CD4-positive, alpha-beta T cell treated with Interleukin-12 subunit alpha and Interleukin-12 subunit beta, for 1 hour (primary cell): Measurements from ENCODE around the gene TSC1.

ENCODE experiments used
- DNase-seq: peaks from one replicate; pipeline ENCODE4 v3.0.0-alpha.2; 2020

TSC1 gene

DNA sequence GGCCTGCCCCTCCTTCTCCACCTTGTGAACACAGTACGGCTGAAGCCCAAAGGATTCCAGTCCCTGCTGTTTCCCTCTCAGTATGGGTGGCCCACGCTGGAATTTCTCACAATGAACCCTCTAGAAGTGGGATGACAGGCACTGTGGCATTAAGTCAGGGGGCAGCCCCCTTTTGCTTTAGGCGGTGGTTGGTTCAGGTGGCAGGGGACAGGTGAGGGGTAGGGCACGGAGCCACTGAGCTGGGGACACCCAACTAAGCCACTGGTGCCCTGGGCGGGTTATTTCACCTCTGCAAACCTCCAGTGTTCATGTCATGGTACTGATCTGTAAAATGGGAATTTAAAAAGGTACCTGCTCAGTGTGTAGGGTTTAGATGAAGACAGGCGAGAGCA, 58.1 kb downstream of the TSC1 start:
- DNase-seq: no peak

GRCh38 chr9:132885720-132886333, 58.6 kb downstream of the TSC1 start:
- DNase-seq: no peak

DNA sequence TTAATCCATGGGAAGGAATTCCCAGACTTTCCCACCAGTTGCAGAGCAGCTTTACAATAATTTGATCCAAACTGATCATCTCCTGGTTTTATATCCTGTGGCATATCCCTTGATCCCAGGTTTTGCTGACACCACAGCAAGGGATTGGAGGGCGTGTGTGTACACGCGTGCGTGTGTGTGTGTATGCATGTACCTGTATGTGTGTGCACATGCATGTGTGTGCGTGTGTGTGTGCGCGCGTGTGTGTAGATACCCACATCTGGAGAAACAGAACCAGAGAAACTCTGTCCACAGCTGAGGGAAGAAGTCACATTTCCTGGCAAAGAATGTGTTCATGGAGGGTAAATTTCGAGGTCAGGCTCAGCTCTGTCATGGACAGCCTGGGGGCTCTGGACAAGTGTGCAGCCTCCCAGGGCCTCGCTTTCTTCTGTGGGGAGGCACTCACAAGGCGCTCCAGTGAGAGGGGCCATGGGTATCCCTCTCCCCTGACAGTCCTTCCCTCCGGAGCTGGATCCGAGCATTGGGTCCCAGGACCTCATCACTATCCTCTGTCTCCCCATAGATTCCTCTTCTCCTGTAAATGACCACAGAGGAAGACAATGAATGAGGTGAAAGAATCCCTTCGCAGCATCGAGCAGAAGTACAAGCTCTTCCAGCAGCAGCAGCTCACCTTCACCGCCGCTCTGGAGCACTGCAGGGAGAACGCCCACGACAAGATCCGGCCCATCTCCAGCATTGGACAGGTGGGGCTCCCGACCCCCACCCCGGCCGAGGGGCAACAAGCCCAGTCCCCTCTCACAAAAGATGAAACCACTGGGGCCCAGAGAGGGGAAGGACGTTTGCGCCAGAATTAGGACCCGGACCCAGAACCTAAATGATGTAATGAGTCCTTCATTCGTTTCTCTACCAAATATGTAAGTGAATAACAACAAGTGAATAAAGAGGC, 60.8 kb downstream of the TSC1 start:
- DNase-seq: no peak

GRCh38 chr9:132882616-132883015, 61.8 kb downstream of the TSC1 start:
- DNase-seq: no peak

GRCh38 chr9:132881826-132882225, 62.6 kb downstream of the TSC1 start:
- no peak for DNase-seq

DNA sequence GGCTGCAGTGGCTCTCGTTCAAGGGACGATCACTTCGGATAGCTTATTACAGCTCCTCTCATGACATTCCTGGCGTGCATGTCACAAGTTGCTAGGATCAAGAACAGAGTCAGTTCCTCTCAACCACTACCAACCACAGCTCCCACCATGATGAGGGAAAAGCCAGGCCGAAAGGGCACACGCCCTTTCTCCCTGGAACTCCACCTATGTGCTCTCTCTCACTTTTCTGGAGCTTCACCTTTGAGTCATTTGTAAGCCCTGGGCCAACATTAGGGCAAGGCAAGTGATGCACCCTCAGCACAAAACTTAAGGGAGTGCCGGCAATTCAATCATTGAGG, 64.1 kb downstream of the TSC1 start:
- DNase-seq: no peak

- DNase-seq: no peak
These were observed 64.7 kb downstream of the TSC1 start for GRCh38 chr9:132879457-132880323.

- peak; percentile 35 for DNase-seq
These were observed 65.5 kb downstream of the TSC1 start, which contains the start of gene SPACA9 for GRCh38 chr9:132878695-132879456. Gene SPACA9 (plus strand): TSS chr9:132878898. CDS start chr9:132883948, 5,050 bp downstream.

- peak; percentile 82 for DNase-seq
These were observed 66.4 kb downstream of the TSC1 start, which contains the start of gene AK8 for GRCh38 chr9:132877824-132878694. Gene AK8 (minus strand): TSS chr9:132878284. CDS start chr9:132878255, 29 bp downstream.

- no peak for DNase-seq
These were observed 67.0 kb downstream of the TSC1 start for GRCh38 chr9:132877458-132877823.

GRCh38 chr9:132876849-132877248, 67.6 kb downstream of the TSC1 start:
- DNase-seq: no peak

DNA sequence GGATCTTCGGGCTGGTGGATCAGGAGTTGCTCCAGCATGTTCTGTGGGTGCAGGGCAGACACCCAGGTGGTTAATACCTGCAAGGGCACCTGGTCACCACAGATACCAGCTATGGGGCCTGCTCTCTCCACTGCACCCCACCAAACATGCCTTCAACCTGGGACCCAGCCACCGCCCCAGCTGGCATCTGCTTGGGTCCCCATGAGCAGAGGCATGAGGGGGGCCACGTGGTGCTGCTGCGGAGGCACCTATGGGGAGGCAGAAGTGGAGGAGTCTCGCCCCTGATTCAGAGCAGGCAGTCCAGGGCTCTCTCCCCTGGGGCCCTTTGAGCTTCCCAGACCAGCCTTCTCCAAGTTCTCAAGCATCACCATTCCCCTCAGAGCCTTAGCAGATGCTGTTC, 69.3 kb downstream of the TSC1 start:
- no peak for DNase-seq

- DNase-seq: no peak
These were observed 71.0 kb downstream of the TSC1 start for GRCh38 chr9:132873403-132873802.

- DNase-seq: no peak
These were observed 75.2 kb downstream of the TSC1 start for GRCh38 chr9:132869266-132869665.

- DNase-seq: no peak
These were observed 77.5 kb downstream of the TSC1 start for GRCh38 chr9:132866898-132867297.

GRCh38 chr9:132864691-132865090, 79.7 kb downstream of the TSC1 start:
- no peak for DNase-seq

GRCh38 chr9:132864277-132864676, 80.1 kb downstream of the TSC1 start:
- DNase-seq: no peak

DNA sequence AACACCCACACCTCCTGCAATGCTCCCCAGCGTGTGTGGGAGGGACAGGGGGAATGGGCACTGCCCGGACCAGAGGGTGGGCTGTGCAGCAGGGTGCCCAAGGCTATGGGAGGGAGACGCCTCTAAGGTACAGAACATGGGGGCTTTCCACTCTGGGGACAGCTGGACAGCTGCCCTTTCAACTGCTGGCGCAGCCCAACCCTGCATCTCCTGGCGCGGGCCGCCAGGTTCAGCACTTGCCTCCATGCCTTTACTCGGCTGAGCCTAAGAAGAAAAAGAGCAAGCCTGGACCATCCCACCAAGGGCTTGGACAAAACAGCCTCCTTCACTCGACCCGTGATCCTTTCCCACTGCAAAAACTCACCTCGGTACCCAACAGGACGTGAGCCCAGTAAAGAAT, 81.3 kb downstream of the TSC1 start:
- DNase-seq: no peak

DNA sequence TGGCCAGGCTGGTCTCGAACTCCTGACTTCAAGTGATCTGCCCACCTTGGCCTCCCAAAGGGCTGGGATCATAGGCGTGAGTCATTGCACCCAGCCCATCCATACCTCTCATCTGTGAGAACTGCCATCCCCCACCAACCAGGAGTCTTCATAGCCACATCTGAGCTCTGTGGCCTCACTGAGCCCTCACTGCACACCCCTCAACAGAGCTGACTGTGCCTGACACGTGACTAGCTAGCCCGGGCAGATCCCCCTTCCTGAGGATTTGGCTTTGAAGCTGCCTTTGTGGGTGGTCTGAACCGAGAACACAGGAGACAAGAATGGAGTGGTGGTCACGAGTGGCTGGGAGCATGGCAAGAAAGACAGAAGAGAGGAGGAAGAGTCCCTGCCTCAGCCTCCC, 81.9 kb downstream of the TSC1 start:
- DNase-seq: no peak

DNA sequence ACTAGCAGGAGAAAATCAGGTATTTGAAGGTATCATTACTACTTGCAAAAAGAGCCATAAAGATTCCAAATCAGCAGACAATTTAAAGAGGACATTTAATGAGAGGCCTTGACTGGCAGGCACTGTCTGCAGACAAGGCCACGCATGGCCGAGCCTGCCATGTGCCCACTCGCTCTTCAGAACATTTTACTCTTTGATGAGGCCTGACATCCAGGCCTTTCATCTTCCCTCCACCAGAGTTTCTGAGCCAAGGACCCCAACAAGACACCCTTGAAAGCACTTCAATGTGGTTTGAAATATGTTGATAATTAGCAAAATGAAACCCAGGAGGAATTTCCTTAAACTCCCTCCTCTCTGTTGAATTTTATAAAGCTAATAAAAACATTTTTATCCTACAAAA, 82.8 kb downstream of the TSC1 start:
- DNase-seq: no peak

DNA sequence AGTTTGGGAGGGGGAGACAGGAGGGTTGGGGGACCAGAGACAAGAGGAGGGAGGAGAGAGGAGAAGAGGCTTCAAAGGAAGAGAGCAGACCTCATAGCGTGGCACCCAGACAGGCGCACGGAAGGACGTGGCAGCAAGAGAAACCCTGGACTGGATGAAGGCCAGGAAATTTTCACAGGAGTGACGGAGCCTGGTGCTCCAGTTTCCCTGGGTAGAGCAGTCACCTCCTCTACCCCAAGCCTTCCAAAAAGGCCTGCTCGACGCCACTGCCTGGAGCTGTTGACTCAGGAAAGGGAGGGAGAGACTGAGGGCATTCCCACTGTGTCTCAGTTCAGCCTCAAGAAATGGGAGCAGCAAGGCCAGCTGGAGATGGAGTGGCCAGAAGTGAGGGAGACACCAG, 85.7 kb downstream of the TSC1 start:
- no peak for DNase-seq
